SW 1271 (cell line): ENCODE results near the gene PRSS21.

Experiments used
- DNase-seq, 2 experiments: peaks; one replicate each; lab custom pipeline; 2025; lab: John Stamatoyannopoulos, UW

PRSS21 gene, protein sequence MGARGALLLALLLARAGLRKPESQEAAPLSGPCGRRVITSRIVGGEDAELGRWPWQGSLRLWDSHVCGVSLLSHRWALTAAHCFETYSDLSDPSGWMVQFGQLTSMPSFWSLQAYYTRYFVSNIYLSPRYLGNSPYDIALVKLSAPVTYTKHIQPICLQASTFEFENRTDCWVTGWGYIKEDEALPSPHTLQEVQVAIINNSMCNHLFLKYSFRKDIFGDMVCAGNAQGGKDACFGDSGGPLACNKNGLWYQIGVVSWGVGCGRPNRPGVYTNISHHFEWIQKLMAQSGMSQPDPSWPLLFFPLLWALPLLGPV

DNA sequence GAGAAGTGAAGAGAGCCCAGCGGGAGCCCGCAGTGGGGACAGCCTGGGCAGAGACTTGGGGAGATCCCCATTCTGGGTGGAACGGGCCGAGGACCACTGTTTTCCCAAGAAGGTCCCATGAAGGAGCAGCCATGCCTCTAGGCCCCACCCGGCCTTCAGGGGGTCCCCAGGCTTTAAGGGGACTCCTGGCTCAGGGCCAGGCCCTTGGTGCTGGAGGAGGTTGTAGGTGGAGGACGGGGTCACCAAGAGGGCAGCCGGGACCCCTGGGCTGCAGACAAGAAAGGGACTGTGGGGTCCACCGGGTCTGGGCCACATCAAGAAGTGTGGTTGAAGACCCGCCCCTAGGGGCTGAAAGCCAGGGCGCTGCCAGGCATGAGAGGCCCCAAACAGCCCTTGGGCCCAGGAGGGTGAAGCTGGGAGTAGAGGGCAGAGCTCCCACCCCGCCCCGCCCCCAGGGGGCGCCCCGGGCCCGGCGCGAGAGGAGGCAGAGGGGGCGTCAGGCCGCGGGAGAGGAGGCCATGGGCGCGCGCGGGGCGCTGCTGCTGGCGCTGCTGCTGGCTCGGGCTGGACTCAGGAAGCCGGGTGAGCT is at the start of gene PRSS21:
Gene PRSS21, plus strand, starts transcription at position 487 of the 589 bp plus-strand sequence. Its CDS starts 32 bp downstream, at position 519.
- DNase-seq: no peak

DNA sequence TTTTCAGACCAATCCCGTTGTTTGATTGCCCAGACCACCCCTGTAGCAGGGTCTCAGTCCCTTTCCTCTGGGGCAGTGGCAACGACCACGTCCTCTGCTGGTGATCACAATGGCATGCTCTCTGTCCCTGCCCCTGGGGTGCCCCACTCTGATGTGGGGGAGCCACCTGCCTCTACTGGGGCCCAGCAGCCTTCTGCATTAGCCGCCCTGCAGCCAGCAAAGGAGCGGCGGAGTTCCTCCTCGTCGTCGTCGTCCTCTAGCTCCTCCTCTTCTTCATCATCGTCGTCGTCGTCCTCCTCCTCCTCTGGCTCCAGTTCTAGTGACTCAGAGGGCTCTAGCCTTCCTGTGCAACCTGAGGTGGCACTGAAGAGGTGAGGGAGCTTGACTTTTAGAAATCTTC is 49.1 kb upstream of the PRSS21 start:
- DNase-seq: no peak

DNA sequence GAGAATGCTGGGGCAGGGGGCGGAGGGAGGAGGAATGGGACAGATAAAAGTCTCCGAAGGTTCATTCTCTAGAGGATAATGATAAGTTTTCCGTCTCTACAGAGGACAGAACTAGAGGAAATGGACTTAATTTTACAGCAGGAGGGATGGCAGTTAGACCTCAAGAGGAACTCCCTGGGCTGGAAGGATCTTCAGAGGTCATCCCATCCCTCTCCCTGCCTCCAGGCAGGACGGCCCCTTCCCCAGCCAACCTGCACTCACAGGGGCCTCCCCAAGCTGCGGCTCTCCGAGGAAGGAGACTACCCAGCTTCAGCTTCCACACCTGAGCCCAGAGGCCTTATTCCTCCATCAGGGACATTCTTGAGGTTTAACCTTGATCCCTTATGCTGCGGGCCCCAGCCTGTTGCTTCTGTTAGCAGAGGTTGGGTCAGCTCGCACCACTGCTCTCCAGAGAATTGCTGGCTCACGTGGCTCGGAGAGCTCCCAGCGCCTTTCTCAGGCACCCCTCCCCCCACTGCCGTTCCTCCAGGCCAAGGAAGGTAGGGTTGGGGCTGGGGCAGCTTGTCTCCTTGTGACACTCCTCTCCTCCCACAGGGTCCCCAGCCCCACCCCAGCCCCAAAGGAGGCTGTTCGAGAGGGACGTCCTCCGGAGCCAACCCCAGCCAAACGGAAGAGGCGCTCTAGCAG is 48.5 kb upstream of the PRSS21 start:
- no peak for DNase-seq

DNA sequence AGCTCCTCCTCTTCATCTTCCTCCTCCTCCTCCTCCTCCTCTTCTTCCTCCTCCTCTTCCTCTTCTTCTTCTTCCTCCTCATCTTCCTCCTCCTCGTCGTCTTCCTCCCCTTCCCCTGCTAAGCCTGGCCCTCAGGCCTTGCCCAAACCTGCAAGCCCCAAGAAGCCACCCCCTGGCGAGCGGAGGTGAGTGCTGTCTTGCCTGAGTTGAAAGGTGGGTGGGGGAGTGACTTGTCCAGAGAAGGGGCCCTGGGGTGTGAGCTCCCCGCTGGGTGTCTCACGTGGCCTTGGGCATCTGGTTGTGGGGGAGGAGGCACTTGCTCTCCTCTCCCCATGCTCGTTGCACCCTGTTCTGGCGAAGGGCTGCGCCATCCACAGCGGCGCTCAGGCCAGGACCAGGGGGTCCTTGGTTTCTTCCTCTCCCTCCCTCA is 47.9 kb upstream of the PRSS21 start:
- no peak for DNase-seq

DNA sequence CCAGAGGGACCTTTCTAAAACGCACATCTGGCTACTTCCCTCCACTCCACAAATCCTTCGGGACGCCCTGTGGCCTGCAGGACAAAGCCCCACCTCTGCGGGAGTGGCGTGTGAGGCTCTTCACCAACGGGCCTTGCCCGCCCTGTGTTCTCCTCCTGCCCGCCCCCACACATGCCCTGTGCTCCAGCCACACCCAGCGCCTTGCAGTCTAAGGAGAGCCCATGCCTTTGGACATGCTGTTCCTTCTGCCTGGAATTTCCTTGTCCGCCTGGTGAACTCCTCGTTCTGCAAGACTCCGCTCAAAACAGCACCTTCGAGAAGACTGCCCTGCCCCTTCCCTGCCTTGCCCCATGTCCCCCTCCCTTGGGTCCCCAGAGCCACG is 47.4 kb upstream of the PRSS21 start:
- DNase-seq: no peak

DNA sequence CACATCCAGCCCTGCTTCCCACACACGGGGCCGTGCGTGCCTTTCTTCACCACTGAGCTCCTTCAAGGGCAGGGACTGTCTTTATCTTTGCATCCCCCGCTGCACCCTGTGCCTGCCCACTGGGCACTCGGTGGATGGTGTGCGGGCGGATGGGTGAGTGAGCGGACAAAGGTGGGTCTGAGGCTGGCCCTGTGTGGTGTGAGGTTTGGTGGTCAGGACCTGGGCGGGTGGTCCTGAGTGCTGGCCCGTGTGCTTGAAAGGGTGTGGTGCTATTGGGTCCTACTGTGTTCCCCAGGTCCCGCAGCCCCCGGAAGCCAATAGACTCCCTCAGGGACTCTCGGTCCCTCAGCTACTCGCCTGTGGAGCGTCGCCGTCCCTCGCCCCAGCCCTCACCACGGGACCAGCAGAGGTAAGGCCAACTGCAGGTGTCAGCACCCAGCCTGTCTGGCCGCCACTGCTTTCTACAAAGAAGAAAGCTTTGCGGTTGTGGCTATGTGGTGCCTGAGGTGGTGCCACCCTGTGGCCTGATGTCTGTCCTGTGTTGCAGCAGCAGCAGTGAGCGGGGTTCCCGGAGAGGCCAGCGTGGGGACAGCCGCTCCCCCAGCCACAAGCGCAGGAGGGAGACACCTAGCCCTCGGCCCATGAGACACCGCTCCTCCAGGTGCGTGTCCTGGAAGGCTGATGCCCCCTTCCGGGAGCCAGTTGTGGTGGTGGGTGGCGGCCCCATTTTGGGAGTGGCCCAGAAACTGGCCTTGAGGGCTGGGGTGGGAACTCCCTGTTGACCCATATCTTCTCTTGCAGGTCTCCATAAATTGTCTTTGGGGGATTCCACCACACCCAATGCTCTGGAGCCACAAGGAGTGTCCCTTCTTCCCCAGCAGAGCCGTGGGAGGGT is 46.7 kb upstream of the PRSS21 start:
- DNase-seq: no peak

DNA sequence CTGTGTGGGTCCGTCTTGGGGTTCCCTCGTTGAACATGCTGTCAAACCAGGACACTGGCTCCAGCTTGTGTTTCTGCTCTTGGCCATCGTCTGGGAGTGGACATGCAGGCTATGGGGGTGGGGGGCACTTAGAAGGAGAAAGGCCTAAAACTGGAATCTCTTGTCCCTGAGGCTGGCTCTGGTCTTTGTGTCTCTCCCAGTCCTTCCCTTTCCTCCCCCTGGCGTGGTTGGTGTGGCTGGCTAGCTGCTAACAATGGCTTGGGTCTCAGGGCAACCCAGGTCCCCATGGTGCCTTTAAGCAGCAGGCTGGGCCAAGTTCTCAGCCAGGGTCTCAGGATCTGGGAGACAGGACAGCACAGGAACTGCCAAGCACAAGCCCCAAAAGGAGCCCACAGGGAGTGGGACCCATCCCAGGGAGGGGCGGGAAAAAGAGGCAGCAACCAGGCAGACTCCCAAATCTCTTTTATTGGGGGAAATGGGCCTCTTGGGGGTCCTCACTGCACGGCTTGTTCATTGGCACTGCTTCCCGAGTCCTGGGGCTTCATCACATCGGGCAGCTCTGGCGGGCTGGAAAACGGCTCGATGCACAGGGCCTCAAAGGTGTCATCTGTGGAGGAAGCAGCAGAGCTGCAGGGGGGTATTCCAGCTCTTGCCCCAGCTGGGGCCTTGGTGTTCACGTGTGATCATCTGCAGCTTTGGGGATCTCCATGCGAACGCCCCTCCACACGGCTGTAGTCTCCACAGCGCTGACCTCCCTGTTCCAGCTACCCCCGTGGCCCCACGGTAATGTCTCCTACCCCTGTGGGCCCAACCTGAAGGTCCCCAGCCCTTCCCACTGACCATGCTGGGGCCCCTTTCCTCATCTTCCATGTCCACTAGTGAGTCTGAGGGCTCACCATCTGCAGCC is 45.3 kb upstream of the PRSS21 start:
- no peak for DNase-seq

DNA sequence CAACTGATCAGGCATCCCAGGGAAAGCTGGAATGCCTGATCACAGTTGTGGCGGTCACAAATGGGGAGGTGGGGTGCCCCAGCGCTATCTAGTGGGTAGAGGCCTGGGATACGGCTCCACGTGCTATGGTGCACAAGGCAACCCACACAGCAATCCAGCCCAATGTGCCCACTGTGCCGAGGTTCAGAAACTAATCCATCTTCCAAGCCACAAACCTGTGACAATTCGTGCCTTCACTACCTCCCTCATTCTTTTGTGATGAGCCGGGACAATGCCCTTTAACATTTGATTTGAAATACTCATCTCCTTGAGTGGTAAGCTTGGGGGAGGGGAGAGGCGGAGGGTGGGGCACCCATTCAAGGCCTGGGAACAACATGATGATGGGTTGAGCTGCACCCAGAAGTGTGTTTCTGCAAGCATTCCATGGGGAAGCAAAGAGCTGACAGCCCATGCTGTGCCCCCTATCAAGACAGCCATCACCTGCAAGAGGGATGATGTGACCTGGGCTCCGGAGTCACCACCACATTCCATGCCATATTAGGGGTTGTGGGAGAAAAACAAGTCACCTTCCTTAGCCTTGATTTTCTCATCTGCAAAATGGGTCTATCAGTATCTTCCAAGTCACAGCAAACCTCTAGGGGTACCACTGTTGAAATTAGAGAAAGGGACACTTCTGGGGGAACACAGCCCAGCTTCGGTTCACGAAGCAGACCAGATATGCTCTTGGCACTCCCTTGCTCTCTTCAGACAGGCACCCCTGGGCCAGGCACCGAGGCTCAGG is 43.7 kb upstream of the PRSS21 start:
- no peak for DNase-seq

DNA sequence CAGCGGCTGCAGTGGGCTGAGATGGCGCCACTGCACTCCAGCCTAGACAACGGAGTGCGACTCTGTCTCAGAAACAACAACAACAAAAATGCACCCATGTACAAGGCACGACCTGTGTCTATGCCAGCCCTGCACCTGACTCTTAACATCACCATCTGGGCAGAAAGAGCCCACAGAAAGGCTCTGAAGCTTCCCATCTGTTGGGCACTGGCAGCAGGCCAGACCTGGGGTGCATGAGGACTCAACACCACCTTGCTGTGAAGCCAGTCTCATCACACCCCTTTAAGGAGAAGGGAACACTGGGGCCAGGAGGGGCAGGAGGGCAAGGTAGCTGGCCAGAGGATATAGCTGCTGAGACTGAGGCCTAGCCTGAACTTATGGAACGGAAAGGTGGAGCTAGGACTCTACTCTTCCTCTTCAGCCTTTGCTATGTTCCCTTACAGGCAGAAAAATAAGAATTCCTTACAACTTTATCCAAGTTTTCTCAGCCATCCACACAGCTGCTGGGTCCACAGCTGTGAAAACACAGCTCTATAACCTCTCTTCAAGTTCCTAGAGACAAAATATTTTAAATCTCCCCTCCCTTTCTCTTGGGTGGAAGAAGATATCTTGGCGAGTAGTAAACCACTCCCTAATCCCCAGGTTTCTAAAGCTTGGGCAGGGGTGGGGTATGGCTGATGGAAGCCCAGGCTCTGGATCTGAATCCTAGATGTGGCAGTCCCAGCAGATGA is 42.7 kb upstream of the PRSS21 start:
- no peak for DNase-seq

DNA sequence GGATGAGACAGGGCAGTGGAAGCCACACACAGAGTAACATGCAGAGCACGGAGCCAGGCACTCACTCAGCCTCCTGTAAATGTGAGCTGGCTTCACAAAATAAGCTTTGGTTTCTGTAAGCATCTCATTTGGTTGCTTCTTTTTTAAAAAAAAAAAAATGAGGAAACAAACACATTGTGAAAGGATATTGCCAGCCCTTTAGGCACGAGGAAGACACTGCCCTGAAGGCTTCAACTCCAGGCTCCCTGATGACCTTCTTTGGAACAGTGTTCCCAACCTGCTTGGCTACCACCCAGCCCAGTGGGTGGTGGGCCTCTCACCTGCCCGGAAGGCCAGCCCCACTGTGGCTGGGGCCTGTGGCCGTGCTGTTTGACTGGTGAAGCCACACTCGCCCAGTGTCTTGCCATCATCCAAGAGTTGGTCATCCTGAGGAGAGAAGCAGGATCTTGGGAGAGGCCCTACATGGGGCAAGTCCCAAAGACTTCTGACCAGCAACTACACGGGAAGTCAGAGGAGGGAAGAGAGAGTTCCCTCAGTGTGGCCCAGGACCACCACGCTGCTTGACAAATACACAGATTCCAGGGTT is 41.8 kb upstream of the PRSS21 start:
- no peak for DNase-seq

DNA sequence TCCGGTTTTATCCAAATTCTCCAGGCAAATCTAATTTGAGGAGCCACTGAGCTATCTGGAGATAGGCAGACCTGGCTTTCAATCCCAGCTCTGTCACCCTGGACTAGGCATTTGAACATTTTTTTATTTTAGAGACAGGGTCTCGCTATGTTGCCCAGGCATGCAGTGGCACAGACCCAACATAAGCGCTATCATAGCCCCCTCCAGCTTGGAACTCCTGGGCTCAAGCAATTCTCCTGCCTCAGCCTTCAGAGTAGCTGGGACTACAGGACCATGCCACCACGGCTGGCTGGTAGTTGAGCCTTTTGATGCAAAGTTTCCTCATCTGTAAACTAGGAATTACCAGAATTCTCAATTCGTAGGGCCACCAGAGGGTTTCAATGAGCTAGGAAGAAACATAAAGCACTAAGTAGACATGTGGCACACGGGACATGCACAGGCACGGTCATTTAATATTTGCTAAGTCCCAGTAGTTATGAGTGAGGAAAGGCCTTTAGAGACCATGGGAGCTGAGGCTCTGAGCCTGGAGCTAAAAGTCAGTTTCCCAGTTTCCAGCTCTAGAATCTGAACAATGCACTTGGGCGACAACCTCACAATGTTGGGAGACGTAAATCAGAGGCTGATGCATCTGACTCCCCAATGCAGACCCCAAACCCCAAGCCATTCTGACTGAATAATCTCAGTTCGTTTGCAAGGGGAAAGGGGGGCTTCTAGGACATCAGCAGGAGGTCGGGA is 41.1 kb upstream of the PRSS21 start:
- no peak for DNase-seq

DNA sequence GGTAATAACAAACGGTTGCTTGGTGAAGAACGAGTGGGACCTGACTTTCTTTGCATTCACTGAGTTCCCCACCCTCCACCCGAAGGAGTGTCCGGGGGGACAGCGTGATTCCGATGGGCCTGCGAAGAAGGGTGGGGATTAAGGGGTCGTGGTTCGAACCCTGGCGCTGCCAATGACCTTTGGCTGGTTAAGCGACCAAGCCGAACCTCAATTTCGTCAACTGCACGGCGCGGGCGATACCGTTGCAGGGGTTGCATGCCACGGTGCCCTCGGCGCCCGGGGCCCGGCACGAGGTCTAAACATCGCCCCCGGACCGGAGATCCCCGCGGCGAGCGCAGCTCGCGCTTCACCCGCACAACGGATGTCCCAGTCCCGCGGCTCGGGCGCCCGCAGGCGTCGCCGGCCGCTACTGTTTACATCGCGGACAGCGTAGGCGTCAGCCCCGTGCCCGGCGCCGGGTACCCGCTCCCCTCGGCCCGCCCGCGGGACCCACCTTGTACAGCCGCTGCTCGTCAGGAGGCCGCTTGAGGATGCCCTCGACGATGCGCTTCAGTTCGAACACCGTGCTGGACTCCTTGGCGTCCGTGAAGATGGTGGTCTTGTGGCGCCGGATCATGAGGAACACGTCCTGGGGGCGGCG is 40.4 kb upstream of the PRSS21 start:
- no peak for DNase-seq

DNA sequence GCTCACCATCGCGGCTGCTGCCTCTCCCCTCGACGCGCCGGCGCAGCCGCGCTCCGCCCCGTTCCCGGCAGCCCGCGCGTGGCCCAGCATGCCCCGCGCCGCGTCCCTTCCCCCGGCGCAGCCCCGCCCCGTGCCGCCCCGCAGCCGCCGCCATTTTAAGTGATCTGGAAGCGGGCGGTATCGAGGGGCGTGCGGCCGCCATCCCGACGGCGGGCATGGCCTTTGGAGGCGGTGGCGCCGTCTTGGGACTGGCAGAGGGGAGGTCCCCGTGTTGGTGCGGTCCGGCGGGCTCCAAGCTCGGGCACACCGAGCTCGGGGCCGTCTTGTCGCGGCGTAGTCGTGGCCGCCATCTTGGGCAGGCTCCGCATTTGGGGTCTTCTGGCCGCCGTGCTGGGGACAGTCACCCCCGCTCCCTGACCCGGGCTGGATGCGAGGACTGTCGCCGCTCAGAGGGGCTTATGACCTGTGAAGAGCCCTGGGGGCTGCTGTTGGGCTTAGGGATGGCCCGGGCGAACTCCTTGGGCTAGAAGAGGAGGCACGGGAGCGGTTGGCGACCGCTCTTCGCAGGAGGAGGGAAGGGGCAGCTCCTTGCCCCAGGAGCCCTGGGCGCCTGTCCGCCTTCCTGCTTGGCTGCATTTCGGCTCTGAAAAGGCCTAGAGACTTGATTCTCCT is 39.7 kb upstream of the PRSS21 start, which contains the start of gene ELOB:
Gene ELOB, minus strand, starts transcription at position 50 of the 672 bp plus-strand sequence. Its CDS starts 41 bp downstream, at position 9.
- peak in 1 of 2 experiments; percentile 44 for DNase-seq

DNA sequence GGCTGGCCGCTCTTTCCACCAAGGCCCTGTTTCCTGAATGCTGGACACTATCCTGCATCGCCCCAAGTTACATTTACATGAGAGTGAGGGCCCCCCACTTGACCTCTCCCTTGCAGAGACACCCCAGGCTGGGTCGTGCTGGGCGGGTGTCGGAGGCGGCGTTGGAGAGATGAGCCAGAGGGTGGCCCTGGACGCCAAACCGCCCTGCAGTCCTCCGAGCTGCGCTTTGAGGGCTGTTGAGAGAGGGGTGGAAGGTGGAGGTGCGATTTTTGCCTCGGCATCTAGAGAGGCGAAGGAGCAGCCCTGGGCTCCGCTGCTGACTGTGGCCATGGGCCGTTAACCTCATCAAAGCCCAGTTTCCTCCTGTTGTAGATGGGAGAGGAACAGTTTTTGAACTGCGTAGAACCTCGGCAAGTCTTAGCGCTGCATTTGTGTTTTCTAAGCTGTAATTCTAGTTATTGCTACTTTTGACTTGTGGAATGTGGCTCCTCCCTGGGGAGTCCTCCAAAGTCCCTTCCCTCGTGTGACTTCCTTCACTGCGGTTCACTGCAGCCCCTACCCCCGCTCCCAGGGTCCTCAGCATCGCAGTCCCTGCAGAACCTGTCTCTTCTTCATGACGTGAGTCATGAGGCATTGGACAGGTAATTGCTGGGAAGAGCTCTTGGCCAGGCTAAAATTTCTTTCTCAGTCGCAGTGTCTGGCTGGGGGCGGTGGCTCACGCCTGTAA is 39.0 kb upstream of the PRSS21 start:
- DNase-seq: no peak

DNA sequence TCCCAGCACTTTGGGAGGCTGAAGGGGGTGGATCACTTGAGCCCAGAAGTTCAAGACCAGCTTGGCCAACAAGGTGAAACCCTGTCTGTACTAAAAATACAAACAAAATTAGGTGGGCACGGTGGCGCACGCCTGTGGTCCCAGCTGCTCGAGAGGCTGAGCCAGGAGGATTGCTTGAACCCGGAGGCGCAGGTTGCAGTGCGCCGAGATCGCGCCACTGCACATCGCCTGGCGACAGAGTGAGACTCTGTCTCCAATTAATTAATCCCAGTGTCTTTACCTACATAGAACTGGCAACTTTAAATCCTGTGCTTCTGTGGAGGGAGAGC is 38.4 kb upstream of the PRSS21 start:
- no peak for DNase-seq

DNA sequence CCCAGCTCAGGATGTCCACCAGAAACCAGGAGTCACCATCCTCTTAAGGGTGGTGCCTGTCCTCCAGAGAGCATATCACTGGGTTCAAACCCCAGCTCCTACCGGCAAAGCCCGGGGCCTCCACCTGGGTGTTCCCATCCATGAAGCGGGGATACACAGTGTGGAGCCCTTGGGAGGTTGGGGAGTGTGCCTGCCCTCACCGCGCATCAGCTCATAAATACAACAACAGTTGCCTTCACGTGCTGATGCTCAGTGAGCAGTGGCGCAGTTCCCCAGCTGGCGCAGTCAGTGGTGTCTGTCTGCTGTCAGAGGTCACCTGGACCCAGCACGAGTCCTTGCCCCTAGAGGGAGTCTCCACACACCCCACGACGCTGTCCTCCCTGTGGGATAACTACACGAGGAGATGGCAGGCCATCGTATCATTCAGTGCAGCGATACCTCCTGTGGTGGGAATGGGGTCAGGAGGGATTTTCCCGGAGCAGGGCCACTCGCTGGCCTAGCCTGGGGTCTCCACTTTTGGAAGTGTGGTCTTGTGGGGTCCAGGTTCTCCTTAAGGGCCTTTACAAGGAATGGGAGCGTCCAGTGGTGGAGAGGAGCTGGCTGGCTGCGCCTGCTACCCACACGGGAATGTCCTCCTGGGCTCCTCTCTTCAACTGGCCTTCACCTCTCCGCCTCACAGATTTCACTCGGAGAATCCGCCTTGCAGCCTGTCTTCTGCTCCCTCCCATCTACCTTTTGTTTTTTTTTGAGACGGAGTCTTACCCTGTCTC is 37.7 kb upstream of the PRSS21 start:
- no peak for DNase-seq
